ENCODE data around the gene DLX2. TPM values are rescaled to one million over a fixed set of nuclear protein-coding genes. Genes with fewer than 3 reads are reported as not detected.

Gene DLX2
- total and polyA plus RNA-seq, 7 experiments from 2014 or later = 0.16 to 0.34 TPM; not detected in 5

- Mint-ChIP-seq H3K4me1 (peaks cover 33 to 62% (median 49%) of the 10 kb centered on the region in 7 donors), H3K36me3 (peaks cover 0 to 5% (median 1%) of the 10 kb centered on the region in 5 donors), H3K27ac (peak overlapping the region in 7 of 9 donors; percentile 17 to 89 (median 82)), H3K9me3 (peaks cover 0 to 16% (median 4%) of the 10 kb centered on the region in 11 donors), H3K27me3 (peaks cover 70 to 93% (median 72%) of the 10 kb centered on the region in 5 donors), H3K4me3 (peak overlapping the region; percentile 37 to 88 (median 77))
- POLR2A ChIA-PET = interaction anchor here (0.9 to 1.4 kb wide), 3 partner anchors 10 to 20 kb away, joined by 3 to 8 read pairs (median 4); no protein-coding TSS in a partner anchor
- ATAC-seq (peak; percentile 63), DNase-seq (peak in 7 of 9 donors; percentile 42 to 75 (median 56))
- Histone ChIP-seq H3K27ac (ENCODE audit: low read depth, low read length) (no peak overlapping the region), H3K36me3 (ENCODE audit: control insufficient read depth in 2 of 3, insufficient read depth in 3 of 3, low read length in 3 of 3) (no peaks in the 10 kb centered on the region), H3K4me3 (ENCODE audit: low read length) (peak overlapping the region; percentile 32), H3K4me1 (ENCODE audit: control insufficient read depth in 2 of 2, insufficient read depth in 2 of 2, low read length in 2 of 2) (peaks cover 41 to 58% of the 10 kb centered on the region in 2 donors), H3K27me3 (ENCODE audit: control insufficient read depth in 2 of 2, insufficient read depth in 2 of 2, low read length in 2 of 2) (peaks cover 44 to 82% of the 10 kb centered on the region in 2 donors), H3K9me3 (ENCODE audit: control insufficient read depth in 2 of 3, low read length in 3 of 3) (no peaks in the 10 kb centered on the region)
- intact Hi-C loops (cut with micrococcal nuclease) = loop anchor here (1.0 to 10.0 kb wide), 17 partner anchors 14 to 1861 kb away; partner anchors contain the start of genes HAT1 (in 2 of the 2), DYNC1I2 (in 1 of the 2), METAP1D (in 1 of the 2) and PDK1 (in 1 of the 2)
- CTCF ChIA-PET = interaction anchor here (1.4 kb wide), 1 partner anchor 10 kb away, joined by 4 read pairs; no protein-coding TSS in a partner anchor
These were observed 972 bp upstream of the DLX2 start for GRCh38 chr2:172103471-172104272.

DNA sequence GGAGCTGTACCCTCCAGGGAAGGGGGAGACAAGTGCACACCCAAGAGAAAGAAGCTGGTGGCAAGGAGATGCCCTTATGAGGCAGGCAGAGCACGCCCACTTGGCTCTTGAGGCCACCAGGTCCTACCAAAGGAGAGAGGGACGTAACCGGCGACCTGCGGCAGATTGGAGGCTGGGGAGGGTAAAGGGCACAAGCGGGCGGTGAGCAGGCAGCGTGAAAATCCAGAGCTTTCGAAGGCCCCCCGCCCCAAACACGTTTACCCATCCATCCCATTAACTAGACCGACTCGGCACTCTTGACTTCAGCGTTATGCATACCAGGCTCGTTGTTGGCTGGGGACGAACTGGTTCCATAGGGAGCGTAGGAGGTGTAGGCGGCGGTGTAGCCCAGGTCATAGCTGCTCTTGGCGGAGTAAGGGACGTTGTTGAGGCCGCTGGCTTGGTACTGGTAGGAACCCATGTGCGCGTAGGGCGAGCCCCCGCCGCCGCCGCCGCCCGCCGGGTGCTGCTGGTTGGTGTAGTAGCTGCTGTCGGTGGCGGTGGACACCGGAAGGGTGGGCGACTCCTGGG, 794 bp downstream of the DLX2 start:
- peak in 5 of 9 donors; percentile 40 to 60 (median 53) for DNase-seq
- H3K27ac Mint-ChIP-seq = peak overlapping the region in 7 of 9 donors; percentile 11 to 83 (median 73)
- Histone ChIP-seq H3K27ac (ENCODE audit: low read depth, low read length) (no peak overlapping the region), H3K36me3 (ENCODE audit: control insufficient read depth in 2 of 3, insufficient read depth in 3 of 3, low read length in 3 of 3) (no peaks in the 10 kb centered on the region), H3K4me1 (ENCODE audit: control insufficient read depth in 2 of 2, insufficient read depth in 2 of 2, low read length in 2 of 2) (peaks cover 44 to 66% of the 10 kb centered on the region in 2 donors), H3K4me3 (ENCODE audit: low read length) (peak overlapping the region; percentile 32), H3K27me3 (ENCODE audit: control insufficient read depth in 2 of 2, insufficient read depth in 2 of 2, low read length in 2 of 2) (peaks cover 49 to 86% of the 10 kb centered on the region in 2 donors), H3K9me3 (ENCODE audit: control insufficient read depth in 2 of 3, low read length in 3 of 3) (no peaks in the 10 kb centered on the region)
- ChIA-PET POLR2A (interaction anchor here (0.6 to 1.5 kb wide), 5 partner anchors 10 to 361 kb away, joined by 3 to 12 read pairs (median 6); no protein-coding TSS in a partner anchor), CTCF (interaction anchor here (0.7 to 2.0 kb wide), 2 partner anchors 15 to 500 kb away, joined by 4 to 5 read pairs; no protein-coding TSS in a partner anchor)
- peak; percentile 20 for ATAC-seq
- peaks cover 0 to 15% (median 5%) of the 10 kb centered on the region in 11 donors for H3K9me3 Mint-ChIP-seq
- peaks cover 26 to 64% (median 48%) of the 10 kb centered on the region in 7 donors for H3K4me1 Mint-ChIP-seq
- peaks cover 65 to 92% (median 72%) of the 10 kb centered on the region in 5 donors for H3K27me3 Mint-ChIP-seq
- H3K4me3 Mint-ChIP-seq = peak overlapping the region; percentile 74 to 88 (median 82)
- intact Hi-C loops (cut with micrococcal nuclease) = loop anchor here (1.0 to 10.0 kb wide), 15 partner anchors 8 to 1863 kb away; partner anchors contain the start of genes DLX1 (in 1 of the 2), DYNC1I2 (in 1 of the 2), HAT1 (in 1 of the 2) and METAP1D (in 1 of the 2)
- peaks cover 0 to 4% (median 4%) of the 10 kb centered on the region in 5 donors for H3K36me3 Mint-ChIP-seq

DNA sequence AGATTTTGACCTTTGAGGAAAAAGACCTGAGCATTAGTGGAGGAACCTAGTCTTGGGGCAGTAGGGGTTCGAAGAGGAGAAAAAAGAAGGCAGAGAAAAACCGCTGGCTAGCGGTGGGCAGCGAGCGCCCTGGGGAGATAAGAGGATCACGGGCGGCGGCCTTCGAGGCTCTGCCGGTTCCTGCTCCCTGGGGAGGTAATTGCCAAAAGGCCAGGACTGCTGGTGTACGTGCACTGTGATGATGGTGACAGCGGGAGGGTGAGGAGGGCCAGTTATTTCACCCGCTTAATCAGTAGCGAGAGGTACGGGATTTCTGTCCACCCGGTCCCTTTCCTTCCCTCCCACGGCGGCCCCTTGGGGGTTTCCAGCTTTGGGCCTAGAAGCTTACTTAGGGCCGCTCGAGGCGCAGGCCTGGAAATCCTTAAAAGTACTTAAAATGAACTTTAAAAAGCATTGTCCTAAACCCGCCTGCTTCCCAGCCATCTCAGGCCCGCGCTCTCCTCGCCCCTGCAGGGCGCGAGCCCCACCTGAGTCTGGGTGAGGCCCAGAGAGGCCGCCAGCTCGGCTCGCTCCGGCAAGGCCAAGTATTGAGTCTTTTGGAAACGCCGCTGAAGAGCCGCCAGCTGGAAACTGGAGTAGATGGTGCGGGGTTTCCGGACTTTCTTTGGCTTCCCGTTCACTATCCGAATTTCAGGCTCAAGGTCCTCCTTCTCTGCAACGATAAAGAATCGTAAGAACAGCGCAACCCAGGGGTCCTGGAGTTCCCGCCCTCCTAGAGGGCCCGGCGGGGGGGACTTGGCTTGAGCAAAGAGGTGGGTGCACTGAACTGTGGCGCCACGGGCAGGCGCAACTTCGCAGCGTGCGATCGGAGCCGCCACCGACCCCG, 1.5 kb downstream of the DLX2 start:
- CTCF ChIA-PET = interaction anchor here (2.0 kb wide), 1 partner anchor 15 kb away, joined by 5 read pairs; no protein-coding TSS in a partner anchor
- Mint-ChIP-seq H3K27me3 (peaks cover 67 to 90% (median 70%) of the 10 kb centered on the region in 5 donors), H3K9me3 (peaks cover 0 to 15% (median 5%) of the 10 kb centered on the region in 11 donors), H3K4me1 (peaks cover 26 to 66% (median 49%) of the 10 kb centered on the region in 7 donors), H3K36me3 (peaks cover 0 to 6% (median 4%) of the 10 kb centered on the region in 5 donors), H3K4me3 (peak overlapping the region; percentile 63 to 88 (median 82)), H3K27ac (peak overlapping the region in 6 of 9 donors; percentile 16 to 83 (median 72))
- Histone ChIP-seq H3K4me1 (ENCODE audit: control insufficient read depth in 2 of 2, insufficient read depth in 2 of 2, low read length in 2 of 2) (peaks cover 44 to 66% of the 10 kb centered on the region in 2 donors), H3K36me3 (ENCODE audit: control insufficient read depth in 2 of 3, insufficient read depth in 3 of 3, low read length in 3 of 3) (no peaks in the 10 kb centered on the region), H3K27ac (ENCODE audit: low read depth, low read length) (no peak overlapping the region), H3K4me3 (ENCODE audit: low read length) (peak overlapping the region; percentile 32), H3K27me3 (ENCODE audit: control insufficient read depth in 2 of 2, insufficient read depth in 2 of 2, low read length in 2 of 2) (peaks cover 53 to 85% of the 10 kb centered on the region in 2 donors), H3K9me3 (ENCODE audit: control insufficient read depth in 2 of 3, low read length in 3 of 3) (no peaks in the 10 kb centered on the region)
- intact Hi-C loops (cut with micrococcal nuclease) = loop anchor here (5.0 to 10.0 kb wide), 10 partner anchors 159 to 1864 kb away; partner anchors contain the start of genes DYNC1I2 (in 1 of the 2), HAT1 (in 1 of the 2), PDK1 (in 1 of the 2) and SLC25A12 (in 1 of the 2)
- POLR2A ChIA-PET = interaction anchor here (1.3 to 1.5 kb wide), 3 partner anchors 10 to 18 kb away, joined by 6 to 12 read pairs (median 6); no protein-coding TSS in a partner anchor
- peak in 5 of 9 donors; percentile 26 to 46 (median 34) for DNase-seq
- ATAC-seq = no peak

DNA sequence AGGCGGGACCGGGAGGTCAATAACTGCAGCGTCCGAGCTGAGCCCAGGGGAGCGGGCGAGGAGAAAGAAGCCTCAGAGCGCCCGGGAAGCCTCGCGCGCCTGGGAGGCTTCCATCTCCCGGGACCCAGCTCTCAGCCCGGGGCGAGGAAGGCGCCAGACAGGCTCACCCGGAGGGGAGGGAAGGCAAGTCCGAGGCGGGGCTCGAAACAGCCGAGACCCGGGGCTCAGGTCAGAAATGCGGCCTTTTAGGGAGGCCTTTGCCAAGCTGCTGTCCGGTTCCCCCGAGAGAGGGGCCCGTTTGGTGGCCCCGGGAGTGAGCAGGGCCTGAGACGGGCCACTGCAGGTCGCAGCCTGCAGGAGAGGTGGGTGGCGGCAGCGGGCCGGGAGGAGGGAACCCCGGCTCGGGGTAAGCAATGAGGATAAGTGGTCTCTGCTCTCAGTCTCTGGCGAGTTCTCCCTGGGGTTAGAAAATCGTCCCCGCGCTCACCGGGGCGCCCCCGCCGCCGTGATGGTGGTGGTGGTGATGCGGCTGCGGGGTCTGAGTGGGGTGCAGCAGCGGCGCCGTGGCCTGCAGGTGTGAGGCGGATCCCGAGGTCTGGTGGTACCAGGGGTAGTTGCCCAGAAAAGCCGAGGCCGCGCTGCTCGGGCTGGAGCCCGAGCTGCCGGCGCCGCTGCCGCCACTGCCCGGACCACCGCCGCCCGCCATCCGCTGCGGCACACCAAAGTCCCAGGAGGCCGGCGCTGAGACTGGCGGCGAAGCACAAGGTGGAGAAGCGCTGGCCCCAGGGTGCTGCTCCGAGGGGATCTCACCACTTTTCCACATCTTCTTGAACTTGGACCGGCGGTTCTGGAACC, 2.4 kb downstream of the DLX2 start:
- ChIA-PET CTCF (no interaction called here), POLR2A (interaction anchor here (0.6 to 2.3 kb wide), 3 partner anchors 12 to 18 kb away, joined by 3 to 12 read pairs (median 6); no protein-coding TSS in a partner anchor)
- Mint-ChIP-seq H3K27me3 (peaks cover 67 to 90% (median 73%) of the 10 kb centered on the region in 5 donors), H3K36me3 (peaks cover 0 to 6% (median 4%) of the 10 kb centered on the region in 5 donors), H3K4me1 (peaks cover 34 to 69% (median 53%) of the 10 kb centered on the region in 7 donors), H3K9me3 (peaks cover 0 to 13% (median 3%) of the 10 kb centered on the region in 11 donors), H3K27ac (peak overlapping the region in 2 of 9 donors; percentile 71 to 72), H3K4me3 (peak overlapping the region; percentile 11 to 82 (median 57))
- no peak overlapping the region for H3K4me3 ChIP-seq (ENCODE audit: low read length)
- peaks cover 51 to 82% of the 10 kb centered on the region in 2 donors for H3K27me3 ChIP-seq (ENCODE audit: control insufficient read depth in 2 of 2, insufficient read depth in 2 of 2, low read length in 2 of 2)
- H3K4me1 ChIP-seq (ENCODE audit: control insufficient read depth in 2 of 2, insufficient read depth in 2 of 2, low read length in 2 of 2) = peaks cover 51 to 71% of the 10 kb centered on the region in 2 donors
- H3K36me3 ChIP-seq (ENCODE audit: control insufficient read depth in 2 of 3, insufficient read depth in 3 of 3, low read length in 3 of 3) = no peaks in the 10 kb centered on the region
- intact Hi-C loops (cut with micrococcal nuclease) = loop anchor here (5.0 to 10.0 kb wide), 10 partner anchors 158 to 1864 kb away; partner anchors contain the start of genes DYNC1I2 (in 1 of the 2), HAT1 (in 1 of the 2), PDK1 (in 1 of the 2) and SLC25A12 (in 1 of the 2)
- H3K27ac ChIP-seq (ENCODE audit: low read depth, low read length) = no peak overlapping the region
- no peak for ATAC-seq
- no peaks in the 10 kb centered on the region for H3K9me3 ChIP-seq (ENCODE audit: control insufficient read depth in 2 of 3, low read length in 3 of 3)
- DNase-seq = peak in 2 of 9 donors; percentile 32 to 44
